Smooth muscle cell (in vitro differentiated cells): Measurements from ENCODE around the gene C22orf39. TPM values are rescaled to one million over a fixed set of nuclear protein-coding genes. Genes with fewer than 3 reads are reported as not detected.

Experiments used
- DNase-seq: peaks from one replicate; lab custom pipeline; 2025; ENCODE audit not compliant: unreplicated experiment; lab: John Stamatoyannopoulos, UW
- H2AFZ ChIP-seq: fragments of 200-600 bp; sonication (generic); 2 replicates; pipeline ENCODE4 v1.6.0; 2016; ENCODE audit warnings: antibody characterized with exemption, low read depth, mild to moderate bottlenecking
- H3F3A ChIP-seq: fragments of 200-600 bp; sonication (generic); 2 replicates; pipeline ENCODE4 v1.6.0; 2017; ENCODE audit warnings: antibody characterized with exemption, low read depth
- H3K27ac ChIP-seq: fragments of 200-600 bp; sonication (generic); 2 replicates; pipeline ENCODE4 v1.5.1; 2016; ENCODE audit warnings: low read depth, mild to moderate bottlenecking
- H3K27me3 ChIP-seq: fragments of 200-600 bp; sonication (generic); 2 replicates; pipeline ENCODE4 v1.6.1; 2016; ENCODE audit warnings: low read depth, mild to moderate bottlenecking
- H3K36me3 ChIP-seq: fragments of 200-600 bp; sonication (generic); 2 replicates; pipeline ENCODE4 v1.5.1; 2016; ENCODE audit warnings: low read depth
- H3K4me1 ChIP-seq: fragments of 200-600 bp; sonication (generic); 2 replicates; pipeline ENCODE4 v1.5.1; 2016; ENCODE audit warnings: low read depth
- H3K4me2 ChIP-seq: fragments of 200-600 bp; sonication (generic); 2 replicates; pipeline ENCODE4 v1.6.0; 2016; ENCODE audit warnings: mild to moderate bottlenecking
- H3K4me3 ChIP-seq: fragments of 200-600 bp; sonication (generic); 2 replicates; pipeline ENCODE4 v1.5.1; 2016; ENCODE audit warnings: mild to moderate bottlenecking
- H3K79me2 ChIP-seq: fragments of 200-600 bp; sonication (generic); 2 replicates; pipeline ENCODE4 v1.6.0; 2016; ENCODE audit warnings: low read depth, mild to moderate bottlenecking
- H3K9ac ChIP-seq: fragments of 200-600 bp; sonication (generic); 2 replicates; pipeline ENCODE4 v1.6.0; 2016; ENCODE audit warnings: low read depth
- H3K9me3 ChIP-seq: fragments of 200-600 bp; sonication (generic); replicated peaks from 2 replicates; pipeline ENCODE4 v1.5.1; 2016; ENCODE audit warnings: low read depth
- H4K20me1 ChIP-seq: fragments of 200-600 bp; sonication (generic); 2 replicates; pipeline ENCODE4 v1.6.0; 2016; ENCODE audit warnings: low read depth
- CTCF ChIP-seq: fragments of 200-600 bp; sonication (generic); IDR thresholded peaks from 2 replicates; pipeline ENCODE4 v1.5.1; 2017; ENCODE audit warnings: borderline replicate concordance, mild to moderate bottlenecking, antibody characterized with exemption; ENCODE audit not compliant: insufficient read depth, poor library complexity, severe bottlenecking
- WGBS: methylation state at CpG from one replicate; pipeline ENCODE4 v1.1.7; 2016; ENCODE audit warnings: low lambda C conversion rate; 5-methylcytosine and 5-hydroxymethylcytosine counted together
- polyA plus RNA-seq: library from polyadenylated mRNA; unstranded; fragments of >200 nt; fragmentation: Nextera tagmentation; extraction: Ambion mirVana; gene quantifications from 2 replicates; pipeline ENCODE4 v1.2.1, GENCODE V29; 2016
- total RNA-seq: library from RNA; depleted of rRNA; stranded (reverse); fragments of >200 nt; gene quantifications from 2 replicates; pipeline ENCODE4 v1.2.3, GENCODE V29; 2014

The C22orf39 gene
- total and polyA plus RNA-seq, 2 experiments from 2014 or later, result 16.5 to 29.5 TPM

GRCh38 chr22:19394274-19395050, 53.0 kb downstream of the C22orf39 start:
- TF ChIP-seq CTCF, result no peak
- no peaks in the 10 kb centered on the region for H3F3A ChIP-seq
- H3K9me3 ChIP-seq, result no peaks in the 10 kb centered on the region
- H3K4me2 ChIP-seq, result no peak overlapping the region
- no peak overlapping the region for H2AFZ ChIP-seq
- H3K27me3 ChIP-seq, result no peaks in the 10 kb centered on the region
- 97% methylated on average over 8 of the region's 8 CpGs for WGBS
- H3K79me2 ChIP-seq, result no peaks in the 10 kb centered on the region
- H3K4me1 ChIP-seq, result no peaks in the 10 kb centered on the region
- H3K36me3 ChIP-seq, result no peaks in the 10 kb centered on the region
- H3K4me3 ChIP-seq, result no peak overlapping the region
- H3K27ac ChIP-seq, result no peak overlapping the region
- no peaks in the 10 kb centered on the region for H4K20me1 ChIP-seq
- no peak overlapping the region for H3K9ac ChIP-seq
- DNase-seq, result no peak

GRCh38 chr22:19393704-19394103, 53.8 kb downstream of the C22orf39 start:
- Histone ChIP-seq H3K4me3 (no peak overlapping the region), H3K4me1 (no peaks in the 10 kb centered on the region), H3K9me3 (no peaks in the 10 kb centered on the region), H3K36me3 (no peaks in the 10 kb centered on the region), H3K4me2 (no peak overlapping the region), H3K79me2 (no peaks in the 10 kb centered on the region), H4K20me1 (no peaks in the 10 kb centered on the region), H3K9ac (no peak overlapping the region), H3K27me3 (no peaks in the 10 kb centered on the region), H3F3A (no peaks in the 10 kb centered on the region), H2AFZ (no peak overlapping the region), H3K27ac (no peak overlapping the region)
- no peak for TF ChIP-seq CTCF
- WGBS, result 96% methylated on average over 5 of the region's 5 CpGs
- DNase-seq, result no peak

Other genes with a start within 250 kb of the C22orf39 start
- gene CLTCL1, start 156.0 kb downstream of the C22orf39 start, total RNA-seq, result 6.4 and 9.0 TPM in 2 replicates
- 4.7 and 4.8 TPM in 2 replicates for gene CLTCL1, start 156.0 kb downstream of the C22orf39 start, polyA plus RNA-seq
- 8.7 and 9.8 TPM in 2 replicates for gene HIRA, start 16.0 kb downstream of the C22orf39 start, total RNA-seq
- gene HIRA, start 16.0 kb downstream of the C22orf39 start, polyA plus RNA-seq, result 7.3 and 9.8 TPM in 2 replicates
- 18.1 and 30.4 TPM in 2 replicates for gene MRPL40, start 15.2 kb downstream of the C22orf39 start, total RNA-seq
- gene MRPL40, start 15.2 kb downstream of the C22orf39 start, polyA plus RNA-seq, result 52.9 and 54.8 TPM in 2 replicates
- gene UFD1, start 31.5 kb upstream of the C22orf39 start, total RNA-seq, result 48.1 and 64.1 TPM in 2 replicates
- gene UFD1, start 31.5 kb upstream of the C22orf39 start, polyA plus RNA-seq, result 99.5 and 111 TPM in 2 replicates
- gene CDC45, start 32.2 kb upstream of the C22orf39 start, total RNA-seq, result 9.7 and 13.7 TPM in 2 replicates
- gene CDC45, start 32.2 kb upstream of the C22orf39 start, polyA plus RNA-seq, result 6.6 and 9.3 TPM in 2 replicates
- gene CLDN5, start 76.7 kb upstream of the C22orf39 start, total RNA-seq, result not detected in 2 replicates
- 0.11 TPM in 1 of 2 replicates, not detected in the other for gene CLDN5, start 76.7 kb upstream of the C22orf39 start, polyA plus RNA-seq